AG10803 (cell line): ENCODE data around the gene ZNF513.
A peak's percentile ranks its signal among the peaks of the same experiment; 100 is the strongest.

Experiments used
- DNase-seq: peaks from one replicate; pipeline ENCODE4 v3.0.0; 2010; ENCODE audit warnings: low read depth
- H3K4me3 ChIP-seq: 2 replicates; pipeline ENCODE4 v1.5.1; 2011; ENCODE audit warnings: mild to moderate bottlenecking, low read length, control low read depth
- TF ChIP-seq, protein P1 (sequence below): conservative IDR thresholded peaks from 2 replicates; pipeline ENCODE4 v1.5.1; 2011; ENCODE audit warnings: mild to moderate bottlenecking, low read length, control low read depth, inconsistent platforms

Gene ZNF513

DNA sequence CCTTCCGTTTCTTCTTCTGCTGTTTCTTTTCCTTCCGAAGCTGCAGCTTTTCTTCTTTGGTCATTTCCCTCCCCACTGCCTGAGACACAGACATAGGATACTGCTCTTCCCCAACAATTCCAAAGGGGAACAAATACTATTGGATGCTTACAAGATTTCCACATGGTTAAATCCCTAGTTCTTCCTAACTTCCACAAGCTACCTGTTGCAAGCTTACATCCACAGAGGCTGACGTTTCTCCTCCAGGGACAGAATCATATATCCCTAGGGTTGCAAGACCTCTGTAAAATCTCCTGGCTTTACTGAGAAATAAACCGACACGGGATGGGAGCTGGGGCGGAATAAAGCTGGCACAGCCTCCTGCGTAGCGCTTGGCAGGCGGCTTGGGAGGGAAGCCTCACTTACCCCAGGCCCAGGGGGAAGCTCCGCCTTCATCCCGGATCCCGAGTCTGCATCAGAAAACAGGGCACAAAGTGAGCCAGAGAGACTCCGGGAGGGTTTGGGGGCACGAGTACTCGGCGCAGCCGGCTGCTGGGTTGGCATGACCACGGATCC, 11.0 kb downstream of the ZNF513 start:
- TF ChIP-seq, protein P1, sequence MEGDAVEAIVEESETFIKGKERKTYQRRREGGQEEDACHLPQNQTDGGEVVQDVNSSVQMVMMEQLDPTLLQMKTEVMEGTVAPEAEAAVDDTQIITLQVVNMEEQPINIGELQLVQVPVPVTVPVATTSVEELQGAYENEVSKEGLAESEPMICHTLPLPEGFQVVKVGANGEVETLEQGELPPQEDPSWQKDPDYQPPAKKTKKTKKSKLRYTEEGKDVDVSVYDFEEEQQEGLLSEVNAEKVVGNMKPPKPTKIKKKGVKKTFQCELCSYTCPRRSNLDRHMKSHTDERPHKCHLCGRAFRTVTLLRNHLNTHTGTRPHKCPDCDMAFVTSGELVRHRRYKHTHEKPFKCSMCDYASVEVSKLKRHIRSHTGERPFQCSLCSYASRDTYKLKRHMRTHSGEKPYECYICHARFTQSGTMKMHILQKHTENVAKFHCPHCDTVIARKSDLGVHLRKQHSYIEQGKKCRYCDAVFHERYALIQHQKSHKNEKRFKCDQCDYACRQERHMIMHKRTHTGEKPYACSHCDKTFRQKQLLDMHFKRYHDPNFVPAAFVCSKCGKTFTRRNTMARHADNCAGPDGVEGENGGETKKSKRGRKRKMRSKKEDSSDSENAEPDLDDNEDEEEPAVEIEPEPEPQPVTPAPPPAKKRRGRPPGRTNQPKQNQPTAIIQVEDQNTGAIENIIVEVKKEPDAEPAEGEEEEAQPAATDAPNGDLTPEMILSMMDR, result no peak
- H3K4me3 ChIP-seq, result peak overlapping the region; percentile 92
- DNase-seq, result peak; percentile 57

DNA sequence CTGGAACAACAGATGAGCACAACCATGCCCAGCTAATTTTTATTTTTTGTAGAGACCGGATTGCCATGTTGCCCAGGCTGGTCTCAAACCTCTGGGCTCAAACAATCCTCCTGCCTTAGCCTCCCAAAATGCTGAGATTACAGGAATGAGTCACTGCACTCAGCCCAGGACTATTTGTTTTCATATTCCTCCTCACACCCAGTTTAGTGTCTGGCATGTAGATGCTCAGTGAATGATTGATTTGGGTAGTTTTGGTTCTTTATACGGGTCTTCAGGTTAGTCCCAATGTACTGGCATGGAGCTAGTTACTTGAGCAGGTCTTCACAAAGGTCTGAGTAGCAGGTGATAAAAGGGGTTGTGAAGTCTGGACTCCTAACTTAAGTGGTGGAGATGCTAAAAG, 16.6 kb downstream of the ZNF513 start:
- no peak for DNase-seq
- TF ChIP-seq, protein P1, result no peak
- no peak overlapping the region for H3K4me3 ChIP-seq

DNA sequence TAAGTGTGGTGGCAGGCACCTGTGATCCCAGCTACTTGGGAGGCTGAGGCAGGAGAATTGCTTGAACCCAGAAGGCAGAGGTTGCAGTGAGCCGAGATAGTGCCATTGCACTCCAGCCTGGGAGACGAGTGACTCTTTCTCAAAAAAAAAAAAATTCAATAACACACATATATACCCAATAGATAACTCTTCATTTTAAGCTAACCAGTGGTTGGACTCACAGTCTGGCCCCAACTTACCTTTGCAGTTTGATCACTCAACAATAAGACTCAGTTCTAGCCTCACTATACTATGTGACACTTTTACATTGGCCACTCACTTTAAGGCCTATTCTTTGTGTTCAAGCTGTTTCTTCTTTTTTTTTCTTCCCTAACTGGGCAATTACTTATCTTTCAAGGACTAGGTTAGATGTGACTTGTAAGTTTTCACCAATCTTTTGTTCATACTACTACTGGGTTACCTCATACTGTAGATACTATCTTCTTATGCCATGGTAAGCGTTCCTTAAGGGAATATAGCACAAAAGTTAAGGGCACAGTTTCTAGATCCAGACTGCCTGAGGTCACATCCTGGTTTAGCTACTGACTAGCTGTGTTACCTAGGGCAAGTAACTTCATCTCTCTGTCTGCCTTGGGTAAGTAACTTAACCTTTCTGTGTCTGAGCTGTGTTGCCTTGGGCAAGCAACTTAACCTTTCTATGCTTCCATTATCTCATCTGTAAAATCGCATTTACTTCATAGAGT, 17.7 kb downstream of the ZNF513 start:
- TF ChIP-seq, protein P1, result no peak
- no peak for DNase-seq
- no peak overlapping the region for H3K4me3 ChIP-seq

DNA sequence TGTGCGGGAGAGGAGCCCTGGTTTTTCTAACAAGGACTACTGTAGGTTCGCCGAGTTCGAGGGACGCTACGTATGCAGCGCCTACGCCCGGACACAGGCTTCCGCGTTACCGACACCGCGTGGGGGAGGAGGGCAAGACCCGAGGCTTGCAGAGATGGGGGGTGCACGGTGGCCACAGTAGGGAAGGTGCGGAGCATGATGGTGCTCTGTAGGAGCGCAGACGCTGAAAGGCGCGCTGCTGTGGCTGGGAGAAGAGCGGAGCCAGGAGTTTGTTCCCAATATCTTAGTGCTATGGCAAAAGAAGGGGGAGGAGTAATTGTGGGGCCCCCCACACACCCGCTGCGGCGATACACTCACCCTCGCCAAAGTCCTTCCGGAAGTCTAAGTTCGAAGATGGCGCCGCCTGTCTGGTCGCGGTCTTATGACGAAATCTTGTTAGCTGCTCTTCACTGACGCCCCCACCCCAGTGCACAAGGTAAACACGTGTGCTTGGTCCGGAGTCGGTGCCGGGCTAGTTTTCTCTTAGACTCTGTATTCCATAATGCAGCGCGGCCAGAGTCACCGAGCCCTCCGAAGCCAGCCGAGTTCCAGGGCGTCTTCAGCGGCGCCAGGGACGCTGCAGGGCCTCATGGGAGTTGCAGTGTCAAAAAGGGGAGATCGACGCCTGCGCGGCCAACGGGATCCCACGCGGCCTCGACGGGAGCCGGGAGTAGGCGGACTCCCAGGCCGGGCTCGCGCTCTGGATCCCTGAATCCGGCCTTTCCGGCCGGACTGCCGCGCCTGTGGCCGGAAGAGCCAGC, 24.0 kb downstream of the ZNF513 start, which contains the start of gene GTF3C2:
Gene GTF3C2 (minus strand): TSS at position 383 of the 800 bp plus-strand sequence. CDS start 13,210 bp downstream, outside the sequence.
- DNase-seq, result peak; percentile 96

DNA sequence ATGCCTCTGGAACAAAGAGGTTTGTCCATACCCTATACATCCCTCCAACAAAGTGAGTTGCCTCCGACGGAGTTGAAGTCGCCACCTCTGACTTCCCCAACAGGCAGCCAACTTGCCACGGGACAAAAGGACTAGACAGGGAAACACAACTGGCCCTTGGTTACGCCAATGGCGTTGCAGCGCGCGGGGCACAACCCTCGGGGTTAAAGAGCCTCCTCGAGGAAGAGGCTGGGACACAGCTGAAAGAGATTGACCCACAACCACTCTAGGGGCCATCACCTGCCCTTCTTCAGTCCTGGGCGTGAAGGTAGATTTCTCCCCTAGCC, 24.5 kb downstream of the ZNF513 start:
- H3K4me3 ChIP-seq, result peak overlapping the region; percentile 97
- TF ChIP-seq, protein P1, result no peak
- peak; percentile 42 for DNase-seq

More for the DNA sequence above, 24.0 kb downstream of the ZNF513 start, which contains the start of gene GTF3C2:
- TF ChIP-seq, protein P1, result no peak
- H3K4me3 ChIP-seq, result peak within 1 kb of the TSS; percentile 97

DNA sequence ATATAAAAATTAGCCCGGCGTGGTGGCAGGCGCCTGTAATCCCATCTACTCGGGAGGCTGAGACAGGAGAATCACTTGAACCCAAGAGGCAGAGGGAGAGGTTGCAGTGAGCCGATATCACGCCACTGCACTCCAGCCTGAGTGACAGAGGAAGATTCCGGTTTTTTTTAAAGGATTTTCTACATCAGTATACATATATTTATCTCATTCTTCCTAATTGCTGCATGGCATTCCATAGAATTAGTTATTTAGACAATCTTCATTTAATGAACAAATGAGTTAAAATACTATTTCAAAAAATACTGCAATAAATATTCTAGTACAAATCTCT, 26.0 kb downstream of the ZNF513 start:
- no peak for DNase-seq
- TF ChIP-seq, protein P1, result no peak
- no peak overlapping the region for H3K4me3 ChIP-seq
